ENCODE results near the gene KREMEN1. TPM values are rescaled to one million over a fixed set of nuclear protein-coding genes. Genes with fewer than 3 reads are reported as not detected.

The KREMEN1 gene
- total and polyA plus RNA-seq, 2 experiments from 2014 or later = 1.8 to 3.8 TPM

DNA sequence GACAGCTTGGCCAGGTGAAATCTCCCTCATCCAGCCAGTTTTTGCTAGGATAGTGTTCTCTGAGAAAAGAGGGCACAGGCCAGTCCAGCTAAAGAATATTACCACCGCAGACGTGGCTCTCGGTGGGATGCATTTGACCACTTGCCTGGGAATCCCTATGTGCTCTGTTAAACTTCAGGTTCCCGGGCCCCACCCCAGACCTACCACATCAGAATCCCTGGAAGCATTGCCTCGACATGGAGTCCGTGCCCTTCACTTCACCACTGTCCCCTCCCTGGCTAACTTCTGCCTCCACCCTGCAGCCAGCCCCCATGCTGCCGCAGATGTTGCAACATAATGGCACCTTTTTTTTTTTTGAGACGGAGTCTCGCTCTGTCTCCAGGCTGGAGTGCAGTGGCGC lies 76.0 kb downstream of the KREMEN1 start:
- Histone ChIP-seq H3K9me2 (ENCODE audit: insufficient read depth) (no peaks in the 10 kb centered on the region), H2AFZ (no peak overlapping the region), H3F3A (replicated peaks; ENCODE audit: low read depth) (peaks cover 6% of the 10 kb centered on the region; the same call in 1 of the 2 replicates), H4K20me1 (replicated peaks; ENCODE audit: insufficient read depth) (no peaks in the 10 kb centered on the region), H3K4me2 (no peak overlapping the region), H3K79me2 (replicated peaks; ENCODE audit: insufficient read depth) (no peaks in the 10 kb centered on the region), H3K4me1 (ENCODE audit: insufficient read depth) (peaks cover 32% of the 10 kb centered on the region), H3K36me3 (ENCODE audit: insufficient read depth) (no peaks in the 10 kb centered on the region), H3K4me3 (no peak overlapping the region), H3K27me3 (ENCODE audit: insufficient read depth) (no peaks in the 10 kb centered on the region), H3K27ac (ENCODE audit: low read depth) (no peak overlapping the region)
- TF ChIP-seq EZH2 (IDR thresholded peaks at IDR 0.05; ENCODE audit: low read depth, unreplicated experiment) (no peak), POLR2AphosphoS5 (IDR thresholded peaks at IDR 0.05; ENCODE audit: low read depth) (no peak), NANOG (IDR thresholded peaks at IDR 0.05; ENCODE audit: borderline replicate concordance) (no peak), CREB1 (CRISPR knock-in tag; IDR thresholded peaks at IDR 0.05; ENCODE audit: low read depth) (no peak), STAT1 (IDR thresholded peaks at IDR 0.05; ENCODE audit: unreplicated experiment) (no peak), ZNF114 (CRISPR knock-in tag; IDR thresholded peaks at IDR 0.05) (no peak), ZNF331 (CRISPR knock-in tag; IDR thresholded peaks at IDR 0.05; ENCODE audit: low read depth) (no peak)
- TF ChIP-seq, protein P1, sequence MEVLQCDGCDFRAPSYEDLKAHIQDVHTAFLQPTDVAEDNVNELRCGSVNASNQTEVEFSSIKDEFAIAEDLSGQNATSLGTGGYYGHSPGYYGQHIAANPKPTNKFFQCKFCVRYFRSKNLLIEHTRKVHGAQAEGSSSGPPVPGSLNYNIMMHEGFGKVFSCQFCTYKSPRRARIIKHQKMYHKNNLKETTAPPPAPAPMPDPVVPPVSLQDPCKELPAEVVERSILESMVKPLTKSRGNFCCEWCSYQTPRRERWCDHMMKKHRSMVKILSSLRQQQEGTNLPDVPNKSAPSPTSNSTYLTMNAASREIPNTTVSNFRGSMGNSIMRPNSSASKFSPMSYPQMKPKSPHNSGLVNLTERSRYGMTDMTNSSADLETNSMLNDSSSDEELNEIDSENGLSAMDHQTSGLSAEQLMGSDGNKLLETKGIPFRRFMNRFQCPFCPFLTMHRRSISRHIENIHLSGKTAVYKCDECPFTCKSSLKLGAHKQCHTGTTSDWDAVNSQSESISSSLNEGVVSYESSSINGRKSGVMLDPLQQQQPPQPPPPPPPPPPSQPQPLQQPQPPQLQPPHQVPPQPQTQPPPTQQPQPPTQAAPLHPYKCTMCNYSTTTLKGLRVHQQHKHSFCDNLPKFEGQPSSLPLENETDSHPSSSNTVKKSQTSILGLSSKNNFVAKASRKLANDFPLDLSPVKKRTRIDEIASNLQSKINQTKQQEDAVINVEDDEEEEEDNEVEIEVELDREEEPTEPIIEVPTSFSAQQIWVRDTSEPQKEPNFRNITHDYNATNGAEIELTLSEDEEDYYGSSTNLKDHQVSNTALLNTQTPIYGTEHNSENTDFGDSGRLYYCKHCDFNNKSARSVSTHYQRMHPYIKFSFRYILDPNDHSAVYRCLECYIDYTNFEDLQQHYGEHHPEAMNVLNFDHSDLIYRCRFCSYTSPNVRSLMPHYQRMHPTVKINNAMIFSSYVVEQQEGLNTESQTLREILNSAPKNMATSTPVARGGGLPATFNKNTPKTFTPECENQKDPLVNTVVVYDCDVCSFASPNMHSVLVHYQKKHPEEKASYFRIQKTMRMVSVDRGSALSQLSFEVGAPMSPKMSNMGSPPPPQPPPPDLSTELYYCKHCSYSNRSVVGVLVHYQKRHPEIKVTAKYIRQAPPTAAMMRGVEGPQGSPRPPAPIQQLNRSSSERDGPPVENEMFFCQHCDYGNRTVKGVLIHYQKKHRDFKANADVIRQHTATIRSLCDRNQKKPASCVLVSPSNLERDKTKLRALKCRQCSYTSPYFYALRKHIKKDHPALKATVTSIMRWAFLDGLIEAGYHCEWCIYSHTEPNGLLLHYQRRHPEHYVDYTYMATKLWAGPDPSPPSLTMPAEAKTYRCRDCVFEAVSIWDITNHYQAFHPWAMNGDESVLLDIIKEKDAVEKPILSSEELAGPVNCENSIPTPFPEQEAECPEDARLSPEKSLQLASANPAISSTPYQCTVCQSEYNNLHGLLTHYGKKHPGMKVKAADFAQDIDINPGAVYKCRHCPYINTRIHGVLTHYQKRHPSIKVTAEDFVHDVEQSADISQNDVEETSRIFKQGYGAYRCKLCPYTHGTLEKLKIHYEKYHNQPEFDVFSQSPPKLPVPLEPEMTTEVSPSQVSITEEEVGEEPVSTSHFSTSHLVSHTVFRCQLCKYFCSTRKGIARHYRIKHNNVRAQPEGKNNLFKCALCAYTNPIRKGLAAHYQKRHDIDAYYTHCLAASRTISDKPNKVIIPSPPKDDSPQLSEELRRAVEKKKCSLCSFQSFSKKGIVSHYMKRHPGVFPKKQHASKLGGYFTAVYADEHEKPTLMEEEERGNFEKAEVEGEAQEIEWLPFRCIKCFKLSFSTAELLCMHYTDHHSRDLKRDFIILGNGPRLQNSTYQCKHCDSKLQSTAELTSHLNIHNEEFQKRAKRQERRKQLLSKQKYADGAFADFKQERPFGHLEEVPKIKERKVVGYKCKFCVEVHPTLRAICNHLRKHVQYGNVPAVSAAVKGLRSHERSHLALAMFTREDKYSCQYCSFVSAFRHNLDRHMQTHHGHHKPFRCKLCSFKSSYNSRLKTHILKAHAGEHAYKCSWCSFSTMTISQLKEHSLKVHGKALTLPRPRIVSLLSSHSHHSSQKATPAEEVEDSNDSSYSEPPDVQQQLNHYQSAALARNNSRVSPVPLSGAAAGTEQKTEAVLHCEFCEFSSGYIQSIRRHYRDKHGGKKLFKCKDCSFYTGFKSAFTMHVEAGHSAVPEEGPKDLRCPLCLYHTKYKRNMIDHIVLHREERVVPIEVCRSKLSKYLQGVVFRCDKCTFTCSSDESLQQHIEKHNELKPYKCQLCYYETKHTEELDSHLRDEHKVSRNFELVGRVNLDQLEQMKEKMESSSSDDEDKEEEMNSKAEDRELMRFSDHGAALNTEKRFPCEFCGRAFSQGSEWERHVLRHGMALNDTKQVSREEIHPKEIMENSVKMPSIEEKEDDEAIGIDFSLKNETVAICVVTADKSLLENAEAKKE (CRISPR knock-in tag; IDR thresholded peaks at IDR 0.05) = no peak
- TF ChIP-seq, protein P2, sequence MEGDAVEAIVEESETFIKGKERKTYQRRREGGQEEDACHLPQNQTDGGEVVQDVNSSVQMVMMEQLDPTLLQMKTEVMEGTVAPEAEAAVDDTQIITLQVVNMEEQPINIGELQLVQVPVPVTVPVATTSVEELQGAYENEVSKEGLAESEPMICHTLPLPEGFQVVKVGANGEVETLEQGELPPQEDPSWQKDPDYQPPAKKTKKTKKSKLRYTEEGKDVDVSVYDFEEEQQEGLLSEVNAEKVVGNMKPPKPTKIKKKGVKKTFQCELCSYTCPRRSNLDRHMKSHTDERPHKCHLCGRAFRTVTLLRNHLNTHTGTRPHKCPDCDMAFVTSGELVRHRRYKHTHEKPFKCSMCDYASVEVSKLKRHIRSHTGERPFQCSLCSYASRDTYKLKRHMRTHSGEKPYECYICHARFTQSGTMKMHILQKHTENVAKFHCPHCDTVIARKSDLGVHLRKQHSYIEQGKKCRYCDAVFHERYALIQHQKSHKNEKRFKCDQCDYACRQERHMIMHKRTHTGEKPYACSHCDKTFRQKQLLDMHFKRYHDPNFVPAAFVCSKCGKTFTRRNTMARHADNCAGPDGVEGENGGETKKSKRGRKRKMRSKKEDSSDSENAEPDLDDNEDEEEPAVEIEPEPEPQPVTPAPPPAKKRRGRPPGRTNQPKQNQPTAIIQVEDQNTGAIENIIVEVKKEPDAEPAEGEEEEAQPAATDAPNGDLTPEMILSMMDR (conservative IDR thresholded peaks at IDR 0.05; ENCODE audit: low read depth in 2 of 2) = no peak
- TF ChIP-seq, protein P3, sequence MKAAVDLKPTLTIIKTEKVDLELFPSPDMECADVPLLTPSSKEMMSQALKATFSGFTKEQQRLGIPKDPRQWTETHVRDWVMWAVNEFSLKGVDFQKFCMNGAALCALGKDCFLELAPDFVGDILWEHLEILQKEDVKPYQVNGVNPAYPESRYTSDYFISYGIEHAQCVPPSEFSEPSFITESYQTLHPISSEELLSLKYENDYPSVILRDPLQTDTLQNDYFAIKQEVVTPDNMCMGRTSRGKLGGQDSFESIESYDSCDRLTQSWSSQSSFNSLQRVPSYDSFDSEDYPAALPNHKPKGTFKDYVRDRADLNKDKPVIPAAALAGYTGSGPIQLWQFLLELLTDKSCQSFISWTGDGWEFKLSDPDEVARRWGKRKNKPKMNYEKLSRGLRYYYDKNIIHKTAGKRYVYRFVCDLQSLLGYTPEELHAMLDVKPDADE (IDR thresholded peaks at IDR 0.05) = no peak
- TF ChIP-seq, protein P4, sequence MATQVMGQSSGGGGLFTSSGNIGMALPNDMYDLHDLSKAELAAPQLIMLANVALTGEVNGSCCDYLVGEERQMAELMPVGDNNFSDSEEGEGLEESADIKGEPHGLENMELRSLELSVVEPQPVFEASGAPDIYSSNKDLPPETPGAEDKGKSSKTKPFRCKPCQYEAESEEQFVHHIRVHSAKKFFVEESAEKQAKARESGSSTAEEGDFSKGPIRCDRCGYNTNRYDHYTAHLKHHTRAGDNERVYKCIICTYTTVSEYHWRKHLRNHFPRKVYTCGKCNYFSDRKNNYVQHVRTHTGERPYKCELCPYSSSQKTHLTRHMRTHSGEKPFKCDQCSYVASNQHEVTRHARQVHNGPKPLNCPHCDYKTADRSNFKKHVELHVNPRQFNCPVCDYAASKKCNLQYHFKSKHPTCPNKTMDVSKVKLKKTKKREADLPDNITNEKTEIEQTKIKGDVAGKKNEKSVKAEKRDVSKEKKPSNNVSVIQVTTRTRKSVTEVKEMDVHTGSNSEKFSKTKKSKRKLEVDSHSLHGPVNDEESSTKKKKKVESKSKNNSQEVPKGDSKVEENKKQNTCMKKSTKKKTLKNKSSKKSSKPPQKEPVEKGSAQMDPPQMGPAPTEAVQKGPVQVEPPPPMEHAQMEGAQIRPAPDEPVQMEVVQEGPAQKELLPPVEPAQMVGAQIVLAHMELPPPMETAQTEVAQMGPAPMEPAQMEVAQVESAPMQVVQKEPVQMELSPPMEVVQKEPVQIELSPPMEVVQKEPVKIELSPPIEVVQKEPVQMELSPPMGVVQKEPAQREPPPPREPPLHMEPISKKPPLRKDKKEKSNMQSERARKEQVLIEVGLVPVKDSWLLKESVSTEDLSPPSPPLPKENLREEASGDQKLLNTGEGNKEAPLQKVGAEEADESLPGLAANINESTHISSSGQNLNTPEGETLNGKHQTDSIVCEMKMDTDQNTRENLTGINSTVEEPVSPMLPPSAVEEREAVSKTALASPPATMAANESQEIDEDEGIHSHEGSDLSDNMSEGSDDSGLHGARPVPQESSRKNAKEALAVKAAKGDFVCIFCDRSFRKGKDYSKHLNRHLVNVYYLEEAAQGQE (IDR thresholded peaks at IDR 0.05; ENCODE audit: unreplicated experiment) = no peak
- no peaks in the 10 kb centered on the region for H3K36me3 Mint-ChIP-seq (ENCODE audit: low read depth)
- H3K27ac Mint-ChIP-seq = no peak overlapping the region
- H3K4me1 Mint-ChIP-seq = peaks cover 38% of the 10 kb centered on the region
- no peak overlapping the region for H3K4me3 Mint-ChIP-seq
- H3K27me3 Mint-ChIP-seq (ENCODE audit: insufficient read depth, low read depth, poor library complexity) = peaks cover 11% of the 10 kb centered on the region
- no peaks in the 10 kb centered on the region for H3K9me3 Mint-ChIP-seq
- ATAC-seq (no peak), DNase-seq (ENCODE audit: low spot score) (no peak)
